HG03565 (cell line): ENCODE data around the gene CACNA2D3.

ENCODE experiments used
- ATAC-seq: cut with Tn5 transposase; IDR thresholded peaks from one replicate; pipeline ENCODE4 v1.9.1; 2021; ENCODE audit warnings: mild to moderate bottlenecking, moderate library complexity; ENCODE audit not compliant: unreplicated experiment

CACNA2D3 gene

GRCh38 chr3:54168451-54168850, 46.1 kb downstream of the CACNA2D3 start:
- no peak for ATAC-seq

GRCh38 chr3:54169524-54169923, 47.2 kb downstream of the CACNA2D3 start:
- no peak for ATAC-seq

GRCh38 chr3:54171509-54171908, 49.2 kb downstream of the CACNA2D3 start:
- no peak for ATAC-seq

GRCh38 chr3:54171951-54172350, 49.6 kb downstream of the CACNA2D3 start:
- ATAC-seq, result no peak

- no peak for ATAC-seq
Observed at GRCh38 chr3:54173371-54173770, 51.0 kb downstream of the CACNA2D3 start.

- no peak for ATAC-seq
Observed at GRCh38 chr3:54176106-54176505, 53.8 kb downstream of the CACNA2D3 start.

- no peak for ATAC-seq
Observed at GRCh38 chr3:54177816-54178215, 55.5 kb downstream of the CACNA2D3 start.

GRCh38 chr3:54178376-54178775, 56.0 kb downstream of the CACNA2D3 start:
- ATAC-seq, result no peak

GRCh38 chr3:54180921-54181320, 58.6 kb downstream of the CACNA2D3 start:
- ATAC-seq, result no peak

- no peak for ATAC-seq
Observed at GRCh38 chr3:54182242-54182641, 59.9 kb downstream of the CACNA2D3 start.

GRCh38 chr3:54185740-54186139, 63.4 kb downstream of the CACNA2D3 start:
- ATAC-seq, result no peak

GRCh38 chr3:54188176-54188791, 65.9 kb downstream of the CACNA2D3 start:
- no peak for ATAC-seq

GRCh38 chr3:54191220-54191619, 68.9 kb downstream of the CACNA2D3 start:
- no peak for ATAC-seq

- no peak for ATAC-seq
Observed at GRCh38 chr3:54192026-54192425, 69.7 kb downstream of the CACNA2D3 start.

GRCh38 chr3:54193093-54193492, 70.7 kb downstream of the CACNA2D3 start:
- no peak for ATAC-seq

GRCh38 chr3:54196360-54196991, 74.1 kb downstream of the CACNA2D3 start:
- no peak for ATAC-seq

GRCh38 chr3:54197509-54197908, 75.2 kb downstream of the CACNA2D3 start:
- ATAC-seq, result no peak

GRCh38 chr3:54198556-54198955, 76.2 kb downstream of the CACNA2D3 start:
- ATAC-seq, result no peak

GRCh38 chr3:54202054-54202453, 79.7 kb downstream of the CACNA2D3 start:
- no peak for ATAC-seq

- ATAC-seq, result no peak
Observed at GRCh38 chr3:54202651-54203248, 80.4 kb downstream of the CACNA2D3 start.

GRCh38 chr3:54206874-54207273, 84.5 kb downstream of the CACNA2D3 start:
- ATAC-seq, result no peak

- no peak for ATAC-seq
Observed at GRCh38 chr3:54211097-54211496, 88.7 kb downstream of the CACNA2D3 start.
